Hematopoietic multipotent progenitor cell treated with erythropoietin and hydrocortisone succinate and interleukin-3 and kit ligand, for 6 days (in vitro differentiated cells): ENCODE results near the gene TSKS.
"Not testable (repeated sequence)": the region's sequence is repeated elsewhere in the genome, so short reads cannot be mapped to it uniquely, and the experiment has no call there.

Experiments
- DNase-seq: peaks from one replicate; pipeline ENCODE4 v3.0.0-alpha.2; 2015

Gene TSKS

DNA sequence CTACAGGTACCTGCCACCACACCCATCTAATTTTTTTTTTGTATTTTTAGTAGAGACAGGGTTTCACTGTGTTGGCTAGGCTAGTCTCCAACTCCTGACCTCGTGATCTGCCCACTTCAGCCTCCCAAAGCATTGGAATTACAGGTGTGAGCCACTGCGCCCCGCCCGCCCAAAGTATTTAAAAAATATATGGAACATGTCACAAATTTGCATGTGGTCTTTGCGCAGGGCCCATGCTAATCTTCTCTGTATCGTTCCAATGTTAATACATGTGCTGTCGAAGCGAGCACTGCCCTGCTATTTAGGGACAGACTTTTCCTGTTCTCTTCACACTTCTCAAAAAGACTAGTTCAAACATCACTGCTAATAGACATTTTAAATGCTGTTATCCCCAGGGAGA lies 1.2 kb upstream of the TSKS start:
- no peak for DNase-seq

DNA sequence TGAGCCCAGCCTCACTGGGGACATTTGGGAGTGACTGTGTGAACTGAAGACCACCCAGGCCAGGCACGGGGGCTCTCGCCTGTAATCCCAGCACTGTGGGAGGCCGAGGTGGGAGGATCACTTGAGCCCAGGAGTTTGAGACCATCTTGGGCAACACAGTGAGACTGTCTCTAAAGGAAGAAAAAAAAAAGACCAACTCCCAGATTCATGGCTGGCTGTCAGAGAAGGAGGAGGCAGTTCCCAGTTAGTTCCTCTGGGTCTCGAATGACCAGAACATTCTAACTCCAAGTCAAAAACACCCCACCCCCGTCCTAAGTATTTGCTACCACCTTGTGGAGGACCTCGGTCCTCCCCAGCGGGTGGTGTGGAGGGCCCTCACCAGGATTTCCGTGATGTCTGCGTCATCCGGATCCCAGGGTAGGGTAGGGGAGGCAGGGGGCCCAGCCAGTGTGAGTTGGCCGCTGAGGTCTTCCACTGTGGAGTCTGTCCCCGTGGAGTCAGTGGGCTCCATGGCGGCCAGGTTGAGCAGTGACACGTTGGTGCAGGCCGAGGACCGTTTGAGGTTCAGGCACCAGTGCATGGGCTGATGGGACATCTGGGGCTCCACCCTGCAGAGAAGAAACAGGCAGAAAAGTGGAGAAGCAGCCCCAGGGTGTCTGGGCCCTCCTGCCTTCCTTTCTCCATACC lies 1.3 kb downstream of the TSKS start:
- peak; percentile 64 for DNase-seq

GRCh38 chr19:49761249-49761624 lies 1.9 kb downstream of the TSKS start:
- DNase-seq: no peak

DNA sequence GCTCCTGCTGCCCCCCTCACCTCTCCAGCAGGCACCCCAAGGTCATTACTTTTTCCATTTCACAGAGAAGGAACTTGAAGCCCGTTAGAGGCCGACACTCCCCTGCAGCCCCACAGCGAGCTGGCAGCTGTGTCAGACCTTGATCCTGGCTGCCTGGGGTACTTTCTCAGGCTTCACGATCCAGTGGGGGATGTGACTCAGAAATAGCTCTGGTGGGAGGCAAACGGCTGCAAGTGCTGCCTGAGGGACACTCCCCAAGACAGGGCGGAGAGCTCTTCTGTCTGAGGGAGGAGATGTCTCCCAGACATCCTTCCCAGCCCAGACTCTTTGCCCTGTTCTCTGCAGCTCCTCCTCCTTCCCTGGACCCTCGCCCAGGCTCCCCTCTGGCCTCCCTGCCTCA lies 4.8 kb downstream of the TSKS start:
- DNase-seq: peak; percentile 56

- no peak for DNase-seq
Measured at GRCh38 chr19:49755956-49756355, 7.2 kb downstream of the TSKS start.

DNA sequence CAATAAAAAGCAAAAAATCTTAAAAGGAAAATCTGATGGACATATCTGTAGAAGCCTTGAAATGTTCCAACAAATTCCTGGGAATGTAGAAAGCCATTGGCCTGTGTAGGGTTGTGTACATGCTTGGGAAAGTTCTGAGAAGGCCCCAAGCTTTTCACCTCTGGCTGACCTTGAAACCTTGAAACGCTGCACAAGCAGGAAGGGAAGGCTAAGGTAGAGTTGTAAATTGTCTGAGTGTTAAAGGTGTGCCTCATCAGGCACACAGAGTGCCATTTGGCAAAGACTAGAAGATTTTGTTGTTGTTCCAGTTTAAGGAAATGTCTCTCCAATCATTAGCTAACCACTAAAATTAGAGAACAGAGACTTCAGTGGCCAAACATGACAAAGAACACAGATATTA lies 10.4 kb downstream of the TSKS start:
- DNase-seq: no peak

- DNase-seq: no peak
Measured at GRCh38 chr19:49749771-49750170, 13.3 kb downstream of the TSKS start.

DNA sequence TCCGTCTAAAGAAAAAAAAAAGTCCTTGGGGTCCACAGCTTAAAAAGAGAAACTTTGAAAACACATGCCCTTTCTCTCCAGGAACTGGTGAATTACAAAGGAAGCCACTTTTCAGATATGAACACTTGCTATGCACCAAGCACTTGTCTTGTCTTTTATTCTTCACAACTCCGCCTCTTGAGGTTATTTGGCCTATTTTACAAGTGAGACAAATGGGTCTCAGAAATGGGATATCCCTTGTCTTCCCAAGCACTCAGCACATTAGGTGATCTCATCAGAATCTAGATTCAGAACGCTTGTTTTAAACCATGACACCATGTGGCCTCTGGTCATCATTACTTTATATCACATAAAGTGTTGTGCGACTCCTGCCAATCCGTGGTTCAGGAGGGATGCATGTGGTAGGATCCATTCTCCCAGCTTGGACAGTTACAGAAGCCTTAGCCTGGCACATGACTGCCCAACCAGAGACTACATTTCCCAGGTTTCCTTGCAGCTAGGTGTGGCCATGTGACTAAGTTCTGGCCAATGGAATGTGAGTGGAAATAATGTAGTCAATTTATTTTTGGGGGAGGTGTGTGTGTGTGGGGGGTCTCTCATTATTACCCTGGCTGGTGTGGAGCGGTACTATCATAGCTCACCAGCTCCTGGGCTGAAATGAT lies 13.9 kb downstream of the TSKS start:
- peak; percentile 44 for DNase-seq

- DNase-seq: peak; percentile 89
Measured at GRCh38 chr19:49746206-49746958, 16.7 kb downstream of the TSKS start.

GRCh38 chr19:49744946-49745381 lies 18.1 kb downstream of the TSKS start:
- no peak for DNase-seq

DNA sequence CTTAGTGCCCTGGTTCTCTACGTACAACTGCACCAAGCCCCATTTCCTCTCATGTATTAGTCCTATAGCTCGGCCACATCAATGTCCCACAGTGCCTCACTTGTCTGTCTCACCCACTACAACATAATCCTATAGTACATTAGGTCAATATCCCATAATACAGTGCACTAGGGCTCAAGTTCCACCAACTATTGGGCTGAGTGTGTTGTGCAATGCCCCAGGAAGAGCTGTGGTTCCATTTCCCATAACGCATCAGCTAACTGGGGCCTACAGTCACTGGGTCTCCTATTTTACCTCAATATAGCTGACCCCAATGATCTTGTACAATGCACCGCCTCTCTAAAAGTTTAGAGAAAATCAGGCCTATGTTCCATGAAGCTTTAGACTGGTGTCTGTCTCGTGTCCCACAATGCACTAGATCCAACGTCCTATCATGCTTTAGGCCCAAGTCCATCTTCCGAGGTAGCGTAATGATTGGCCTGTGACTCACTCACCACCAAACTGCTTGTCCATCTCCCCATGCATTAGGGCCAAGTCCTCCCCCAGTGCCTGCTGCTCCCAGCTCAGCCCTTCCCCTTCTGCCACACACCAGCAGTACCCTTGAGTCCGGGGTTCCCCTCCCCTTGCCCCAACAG lies 21.8 kb downstream of the TSKS start:
- no peak for DNase-seq

DNA sequence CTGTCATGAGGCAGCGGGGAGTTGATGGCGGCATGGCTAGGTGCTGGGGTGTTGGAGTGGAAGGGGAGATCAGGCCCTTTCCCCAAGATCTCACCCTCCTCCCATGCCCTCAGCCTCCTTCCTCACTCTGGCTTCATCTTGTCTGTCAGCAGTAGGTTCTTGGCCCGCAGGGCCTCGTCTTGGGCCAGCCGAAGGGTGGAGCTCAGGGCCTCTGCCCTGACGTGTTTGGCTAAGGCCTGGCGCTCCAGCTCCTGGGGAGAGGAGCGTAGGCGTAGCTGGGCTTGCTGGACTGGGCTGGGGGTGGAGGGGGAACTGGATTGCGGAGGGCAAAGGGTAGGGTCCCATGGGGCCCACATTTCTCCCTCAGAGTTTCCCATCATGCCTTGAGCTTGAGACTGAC lies 23.2 kb downstream of the TSKS start:
- DNase-seq: no peak

DNA sequence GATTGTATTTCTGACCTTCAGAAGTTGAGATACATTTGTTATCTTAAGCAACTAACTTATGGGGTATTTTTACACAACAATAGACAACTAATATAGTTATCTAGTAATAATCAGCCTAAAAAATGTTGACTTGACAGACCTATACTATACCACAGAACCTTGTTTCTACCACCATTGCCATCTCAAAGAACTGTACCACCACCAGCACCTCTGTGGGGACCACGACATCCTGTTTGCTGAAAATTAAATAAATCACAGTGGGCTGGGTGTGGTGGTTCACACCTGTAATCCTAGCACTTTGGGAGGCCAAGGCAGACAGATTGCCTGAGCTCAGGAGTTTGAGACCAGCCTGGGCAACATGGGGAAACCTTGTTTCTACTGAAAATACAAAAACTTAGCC lies 24.0 kb downstream of the TSKS start:
- no peak for DNase-seq

DNA sequence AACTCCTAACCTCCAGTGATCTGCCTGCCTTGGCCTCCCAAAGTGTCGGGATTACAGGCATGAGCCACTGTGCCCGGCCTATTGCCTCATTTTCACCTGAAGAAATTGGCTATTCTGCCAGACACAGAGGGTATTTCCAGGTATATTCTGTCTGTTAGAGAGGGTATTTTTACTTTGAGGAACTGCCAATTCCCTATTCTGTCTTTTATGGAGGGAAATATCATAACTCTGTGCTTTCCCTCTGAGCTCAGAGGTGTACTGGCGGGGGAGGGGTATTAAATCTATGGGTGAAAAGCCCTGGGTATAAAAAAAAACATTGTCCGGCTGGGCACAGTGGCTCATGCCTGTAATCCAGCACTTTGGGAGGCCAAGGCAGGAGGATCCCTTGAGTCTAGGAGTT lies 24.8 kb downstream of the TSKS start:
- no peak for DNase-seq

GRCh38 chr19:49730166-49730565 lies 32.9 kb downstream of the TSKS start:
- peak; percentile 22 for DNase-seq

DNA sequence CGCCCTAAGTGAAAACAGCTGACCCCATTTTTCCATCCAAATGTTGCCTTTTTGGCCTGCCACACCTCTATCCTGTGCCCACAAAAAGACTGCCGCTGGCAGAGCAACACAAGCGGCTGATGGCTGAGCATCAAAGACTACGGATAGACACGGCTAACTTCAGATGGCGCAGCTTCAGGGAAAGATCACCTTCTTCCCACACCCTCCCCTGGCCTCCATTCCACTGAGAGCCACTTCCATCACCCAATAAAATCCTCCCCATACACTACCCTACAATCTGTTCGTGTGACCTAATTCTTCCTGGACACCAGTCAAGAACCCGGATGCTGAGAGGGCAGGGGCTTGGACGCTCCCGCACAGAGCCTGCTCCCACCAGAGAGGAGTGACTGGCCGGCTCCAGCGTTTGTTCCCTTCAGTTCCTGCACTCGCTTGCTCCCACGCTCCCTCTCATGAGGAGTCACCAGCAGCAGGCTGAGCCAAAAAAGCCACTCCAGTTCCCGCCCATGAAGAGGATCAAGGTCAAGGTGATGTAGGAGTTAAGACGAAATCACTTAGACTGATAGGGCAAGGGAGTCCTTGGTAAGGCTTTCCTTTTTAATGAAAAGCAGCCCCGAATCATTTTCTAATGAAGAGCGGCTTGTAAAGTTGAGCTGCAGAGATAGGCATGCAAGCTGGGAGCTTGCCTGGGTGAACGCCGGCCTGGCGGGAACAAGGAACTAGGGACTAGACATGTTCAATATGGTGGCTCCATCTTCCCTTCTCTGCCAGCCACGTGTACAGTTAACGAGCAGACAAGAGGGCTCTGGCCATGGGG lies 35.7 kb downstream of the TSKS start:
- no peak for DNase-seq

- DNase-seq: not testable (repeated sequence)
Measured at GRCh38 chr19:49719420-49719819, 43.7 kb downstream of the TSKS start.

DNA sequence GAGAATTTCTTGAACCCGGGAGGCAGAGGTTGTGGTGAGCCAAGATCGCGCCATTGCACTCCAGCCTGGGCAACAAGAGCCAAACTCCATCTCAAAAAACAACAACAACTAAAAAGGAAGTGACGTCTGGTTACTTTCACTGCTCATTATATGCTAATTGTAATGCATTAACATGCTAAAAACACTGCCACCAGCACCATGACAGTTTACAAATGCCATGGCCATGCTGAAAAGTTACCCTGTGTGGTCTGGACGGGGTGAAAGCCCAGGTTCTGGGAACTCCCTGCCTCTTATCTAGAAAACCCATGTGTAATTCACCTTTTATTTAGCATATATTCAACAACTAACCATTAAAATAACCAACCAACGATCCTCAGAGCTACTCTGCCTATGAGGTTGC lies 44.1 kb downstream of the TSKS start:
- DNase-seq: peak; percentile 14

- DNase-seq: no peak
Measured at GRCh38 chr19:49718511-49718910, 44.6 kb downstream of the TSKS start.

GRCh38 chr19:49716154-49716553 lies 47.0 kb downstream of the TSKS start:
- DNase-seq: no peak

GRCh38 chr19:49713236-49713845 lies 49.8 kb downstream of the TSKS start:
- no peak for DNase-seq

DNA sequence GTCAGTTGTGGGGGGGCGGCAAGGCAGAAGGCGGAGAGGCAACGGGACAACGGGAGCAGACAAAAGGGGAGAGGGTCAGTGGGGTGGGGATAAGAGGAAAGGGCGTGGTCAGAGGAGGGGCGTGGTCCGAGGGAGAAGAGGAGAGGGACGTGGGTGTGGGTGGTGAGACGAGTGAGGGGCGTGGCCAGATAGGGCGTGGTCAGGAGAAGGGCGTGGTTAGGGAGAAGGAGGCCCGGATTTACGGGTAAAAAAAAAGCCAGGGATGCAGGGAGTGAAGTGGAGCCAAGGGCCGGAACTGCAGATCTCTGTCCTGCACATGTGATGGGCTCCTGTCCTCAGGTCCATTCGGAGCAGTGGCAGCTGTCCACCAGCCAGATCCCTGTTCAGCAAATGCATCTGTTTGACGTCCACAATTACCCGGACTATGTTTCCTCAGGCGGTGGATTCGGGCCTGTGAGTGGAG lies 50.7 kb downstream of the TSKS start:
- DNase-seq: peak; percentile 69
